ENCODE data around the gene BCL2L13.

- TF ChIP-seq, protein P1, sequence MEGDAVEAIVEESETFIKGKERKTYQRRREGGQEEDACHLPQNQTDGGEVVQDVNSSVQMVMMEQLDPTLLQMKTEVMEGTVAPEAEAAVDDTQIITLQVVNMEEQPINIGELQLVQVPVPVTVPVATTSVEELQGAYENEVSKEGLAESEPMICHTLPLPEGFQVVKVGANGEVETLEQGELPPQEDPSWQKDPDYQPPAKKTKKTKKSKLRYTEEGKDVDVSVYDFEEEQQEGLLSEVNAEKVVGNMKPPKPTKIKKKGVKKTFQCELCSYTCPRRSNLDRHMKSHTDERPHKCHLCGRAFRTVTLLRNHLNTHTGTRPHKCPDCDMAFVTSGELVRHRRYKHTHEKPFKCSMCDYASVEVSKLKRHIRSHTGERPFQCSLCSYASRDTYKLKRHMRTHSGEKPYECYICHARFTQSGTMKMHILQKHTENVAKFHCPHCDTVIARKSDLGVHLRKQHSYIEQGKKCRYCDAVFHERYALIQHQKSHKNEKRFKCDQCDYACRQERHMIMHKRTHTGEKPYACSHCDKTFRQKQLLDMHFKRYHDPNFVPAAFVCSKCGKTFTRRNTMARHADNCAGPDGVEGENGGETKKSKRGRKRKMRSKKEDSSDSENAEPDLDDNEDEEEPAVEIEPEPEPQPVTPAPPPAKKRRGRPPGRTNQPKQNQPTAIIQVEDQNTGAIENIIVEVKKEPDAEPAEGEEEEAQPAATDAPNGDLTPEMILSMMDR (IDR thresholded peaks at IDR 0.05), result no peak
- TF ChIP-seq POLR2A (IDR thresholded peaks at IDR 0.05), result peak; percentile 69 to 80
Measured at GRCh38 chr22:17628406-17629172, 10.0 kb upstream of the BCL2L13 start, which contains the start of gene ATP6V1E1.
